ENCODE results near the gene DSCAML1. TPM values are rescaled to one million over a fixed set of nuclear protein-coding genes. Genes with fewer than 3 reads are reported as not detected.

DSCAML1 gene
- total RNA-seq, 1 experiment from 2014 or later = not detected

- TF ChIP-seq, protein P1, sequence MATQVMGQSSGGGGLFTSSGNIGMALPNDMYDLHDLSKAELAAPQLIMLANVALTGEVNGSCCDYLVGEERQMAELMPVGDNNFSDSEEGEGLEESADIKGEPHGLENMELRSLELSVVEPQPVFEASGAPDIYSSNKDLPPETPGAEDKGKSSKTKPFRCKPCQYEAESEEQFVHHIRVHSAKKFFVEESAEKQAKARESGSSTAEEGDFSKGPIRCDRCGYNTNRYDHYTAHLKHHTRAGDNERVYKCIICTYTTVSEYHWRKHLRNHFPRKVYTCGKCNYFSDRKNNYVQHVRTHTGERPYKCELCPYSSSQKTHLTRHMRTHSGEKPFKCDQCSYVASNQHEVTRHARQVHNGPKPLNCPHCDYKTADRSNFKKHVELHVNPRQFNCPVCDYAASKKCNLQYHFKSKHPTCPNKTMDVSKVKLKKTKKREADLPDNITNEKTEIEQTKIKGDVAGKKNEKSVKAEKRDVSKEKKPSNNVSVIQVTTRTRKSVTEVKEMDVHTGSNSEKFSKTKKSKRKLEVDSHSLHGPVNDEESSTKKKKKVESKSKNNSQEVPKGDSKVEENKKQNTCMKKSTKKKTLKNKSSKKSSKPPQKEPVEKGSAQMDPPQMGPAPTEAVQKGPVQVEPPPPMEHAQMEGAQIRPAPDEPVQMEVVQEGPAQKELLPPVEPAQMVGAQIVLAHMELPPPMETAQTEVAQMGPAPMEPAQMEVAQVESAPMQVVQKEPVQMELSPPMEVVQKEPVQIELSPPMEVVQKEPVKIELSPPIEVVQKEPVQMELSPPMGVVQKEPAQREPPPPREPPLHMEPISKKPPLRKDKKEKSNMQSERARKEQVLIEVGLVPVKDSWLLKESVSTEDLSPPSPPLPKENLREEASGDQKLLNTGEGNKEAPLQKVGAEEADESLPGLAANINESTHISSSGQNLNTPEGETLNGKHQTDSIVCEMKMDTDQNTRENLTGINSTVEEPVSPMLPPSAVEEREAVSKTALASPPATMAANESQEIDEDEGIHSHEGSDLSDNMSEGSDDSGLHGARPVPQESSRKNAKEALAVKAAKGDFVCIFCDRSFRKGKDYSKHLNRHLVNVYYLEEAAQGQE (IDR thresholded peaks at IDR 0.05; ENCODE audit: low read depth) = no peak
- no peak for TF ChIP-seq JUND (IDR thresholded peaks at IDR 0.05)
- TF ChIP-seq, protein P2, sequence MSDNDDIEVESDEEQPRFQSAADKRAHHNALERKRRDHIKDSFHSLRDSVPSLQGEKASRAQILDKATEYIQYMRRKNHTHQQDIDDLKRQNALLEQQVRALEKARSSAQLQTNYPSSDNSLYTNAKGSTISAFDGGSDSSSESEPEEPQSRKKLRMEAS (IDR thresholded peaks at IDR 0.05) = no peak
- TF ChIP-seq POLR2A (IDR thresholded peaks at IDR 0.05; ENCODE audit: borderline replicate concordance, extremely low read depth, insufficient read depth, insufficient read length) = no peak
- TF ChIP-seq SP1 (IDR thresholded peaks at IDR 0.05; ENCODE audit: low read depth) = no peak
- TF ChIP-seq CEBPB (IDR thresholded peaks at IDR 0.05; ENCODE audit: low read depth) = no peak
- no peak for TF ChIP-seq ZNF274 (IDR thresholded peaks at IDR 0.05; ENCODE audit: low read depth, low read length)
- TF ChIP-seq SRF (IDR thresholded peaks at IDR 0.05; ENCODE audit: low read depth) = no peak
- TF ChIP-seq EZH2 (IDR thresholded peaks at IDR 0.05) = no peak
- no peak for TF ChIP-seq SIN3A (IDR thresholded peaks at IDR 0.05; ENCODE audit: low read depth)
- TF ChIP-seq, protein P3, sequence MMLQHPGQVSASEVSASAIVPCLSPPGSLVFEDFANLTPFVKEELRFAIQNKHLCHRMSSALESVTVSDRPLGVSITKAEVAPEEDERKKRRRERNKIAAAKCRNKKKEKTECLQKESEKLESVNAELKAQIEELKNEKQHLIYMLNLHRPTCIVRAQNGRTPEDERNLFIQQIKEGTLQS (IDR thresholded peaks at IDR 0.05) = no peak
- no peak for TF ChIP-seq RAD21 (IDR thresholded peaks at IDR 0.05; ENCODE audit: low read depth)
- TF ChIP-seq CBX3 (IDR thresholded peaks at IDR 0.05; ENCODE audit: low read depth) = no peak
- no peak for TF ChIP-seq FOSL1 (IDR thresholded peaks at IDR 0.05; ENCODE audit: low read depth)
Observed at GRCh38 chr11:117685566-117685965, 111.5 kb downstream of the DSCAML1 start (continued).

DNA sequence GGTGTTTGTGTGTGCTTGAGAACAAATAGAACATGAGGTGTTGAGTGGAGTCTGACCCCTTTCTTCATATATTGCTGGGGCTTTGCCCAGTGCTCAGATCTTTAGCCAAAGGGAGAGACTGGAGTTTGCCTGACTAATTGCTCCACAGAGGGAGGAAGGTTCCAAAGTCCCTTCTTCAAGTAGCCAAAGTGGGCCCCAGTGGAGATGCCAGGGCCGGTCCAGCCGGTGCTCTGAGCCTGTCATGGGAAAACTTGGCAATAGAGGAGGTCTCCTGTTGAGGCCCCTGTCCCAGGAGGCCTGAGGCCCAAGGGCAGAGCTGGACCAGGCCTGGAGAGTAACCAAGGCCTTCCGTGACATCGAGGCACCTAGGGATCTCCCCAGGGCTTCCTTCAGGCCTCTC lies 112.3 kb downstream of the DSCAML1 start:
- Histone ChIP-seq H2AFZ (ENCODE audit: low read depth, low read length, poor library complexity, severe bottlenecking) (no peak overlapping the region), H3K4me1 (ENCODE audit: control insufficient read depth in 1 of 2, insufficient read depth in 2 of 2, low read length in 2 of 2) (no peaks in the 10 kb centered on the region), H3K9ac (ENCODE audit: low read length) (no peak overlapping the region), H4K20me1 (ENCODE audit: insufficient read depth) (no peaks in the 10 kb centered on the region), H3K27me3 (ENCODE audit: insufficient read depth, low read length) (peaks cover 7% of the 10 kb centered on the region), H3K9me3 (ENCODE audit: control insufficient read depth in 1 of 2, insufficient read depth in 1 of 2, low read depth in 1 of 2, low read length in 2 of 2) (no peaks in the 10 kb centered on the region), H3K9me2 (ENCODE audit: insufficient read depth) (no peaks in the 10 kb centered on the region), H3K4me2 (ENCODE audit: low read length) (no peak overlapping the region), H3K36me3 (ENCODE audit: control insufficient read depth in 1 of 2, insufficient read depth in 2 of 2, low read length in 2 of 2) (no peaks in the 10 kb centered on the region), H3K27ac (ENCODE audit: low read depth, low read length) (no peak overlapping the region), H3K4me3 (replicated peaks in 1 of 2; ENCODE audit: low read depth in 1 of 2, low read length in 2 of 2) (no peak overlapping the region), H3K79me2 (ENCODE audit: insufficient read depth, low read length) (no peaks in the 10 kb centered on the region)
- ChIA-PET RAD21 (ENCODE audit: low non-redundant PET in 1 of 2, low total read pairs in 2 of 2, uncharacterized antibody in 2 of 2, unreplicated experiment in 2 of 2) (no interaction called here), POLR2A (no interaction called here), CTCF (no interaction called here)
- BruUV-seq (replicated peaks) = no TSS peak
- intact Hi-C loops (cut with micrococcal nuclease) = no loop called here
- TF ChIP-seq POLR2AphosphoS5 (IDR thresholded peaks at IDR 0.05; ENCODE audit: low read depth, low read length) (no peak), CEBPB (IDR thresholded peaks at IDR 0.05; ENCODE audit: low read depth) (no peak), SP1 (IDR thresholded peaks at IDR 0.05; ENCODE audit: low read depth) (no peak), RAD21 (IDR thresholded peaks at IDR 0.05; ENCODE audit: low read depth) (no peak), JUND (IDR thresholded peaks at IDR 0.05) (no peak), ELF1 (IDR thresholded peaks at IDR 0.05; ENCODE audit: borderline replicate concordance, low read depth) (no peak)
- TF ChIP-seq, protein P4, sequence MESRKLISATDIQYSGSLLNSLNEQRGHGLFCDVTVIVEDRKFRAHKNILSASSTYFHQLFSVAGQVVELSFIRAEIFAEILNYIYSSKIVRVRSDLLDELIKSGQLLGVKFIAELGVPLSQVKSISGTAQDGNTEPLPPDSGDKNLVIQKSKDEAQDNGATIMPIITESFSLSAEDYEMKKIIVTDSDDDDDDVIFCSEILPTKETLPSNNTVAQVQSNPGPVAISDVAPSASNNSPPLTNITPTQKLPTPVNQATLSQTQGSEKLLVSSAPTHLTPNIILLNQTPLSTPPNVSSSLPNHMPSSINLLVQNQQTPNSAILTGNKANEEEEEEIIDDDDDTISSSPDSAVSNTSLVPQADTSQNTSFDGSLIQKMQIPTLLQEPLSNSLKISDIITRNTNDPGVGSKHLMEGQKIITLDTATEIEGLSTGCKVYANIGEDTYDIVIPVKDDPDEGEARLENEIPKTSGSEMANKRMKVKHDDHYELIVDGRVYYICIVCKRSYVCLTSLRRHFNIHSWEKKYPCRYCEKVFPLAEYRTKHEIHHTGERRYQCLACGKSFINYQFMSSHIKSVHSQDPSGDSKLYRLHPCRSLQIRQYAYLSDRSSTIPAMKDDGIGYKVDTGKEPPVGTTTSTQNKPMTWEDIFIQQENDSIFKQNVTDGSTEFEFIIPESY (IDR thresholded peaks at IDR 0.05; ENCODE audit: extremely low read depth, insufficient replicate concordance, low read length) = no peak
- TF ChIP-seq, protein P1 (IDR thresholded peaks at IDR 0.05; ENCODE audit: low read depth) = no peak
- DNase-seq (ENCODE audit: low read depth, low spot score) = no peak
- no peak for ATAC-seq

Data from HCT116 (cell line).